A673 (cell line): Measurements from ENCODE around the gene AKNA.

ENCODE experiments used
- CTCF ChIP-seq: fragments of 300-800, 200-600 bp; sonication (generic); conservative IDR thresholded peaks from 2 replicates; pipeline ENCODE4 v1.5.1; 2017; ENCODE audit warnings: low read depth, mild to moderate bottlenecking, antibody characterized with exemption, low read length, moderate library complexity, mixed read lengths
- EZH2 ChIP-seq: fragments of 200-600 bp; sonication (generic); IDR thresholded peaks from 2 replicates; pipeline ENCODE4 v1.6.1; 2017; ENCODE audit warnings: borderline replicate concordance, low read depth, mild to moderate bottlenecking, mixed read lengths, antibody characterized with exemption, low read length; ENCODE audit not compliant: poor library complexity, severe bottlenecking

GRCh38 chr9:114429488-114429887 lies 41.7 kb upstream of the AKNA start:
- TF ChIP-seq CTCF = no peak
- no peak for TF ChIP-seq EZH2
